Measurements from ENCODE around the gene TOMM5. TPM values are rescaled to one million over a fixed set of nuclear protein-coding genes. Genes with fewer than 3 reads are reported as not detected.

Gene TOMM5
- total RNA-seq, 1 donor from 2014 or later: 77.8 TPM

GRCh38 chr9:37611961-37612360 lies 19.6 kb upstream of the TOMM5 start:
- Mint-ChIP-seq H3K36me3 (ENCODE audit: low read depth) (no peaks in the 10 kb centered on the region), H3K27me3 (peaks cover 6% of the 10 kb centered on the region), H3K4me1 (no peaks in the 10 kb centered on the region), H3K4me3 (no peak overlapping the region), H3K27ac (no peak overlapping the region), H3K9me3 (no peaks in the 10 kb centered on the region)
- ChIA-PET CTCF (no interaction called here), POLR2A (no interaction called here)
- intact Hi-C loops (cut with micrococcal nuclease): no loop called here
- ATAC-seq (ENCODE audit: low read depth) (no peak), DNase-seq (no peak)
- no peak for TF ChIP-seq CTCF (IDR thresholded peaks at IDR 0.05)

DNA sequence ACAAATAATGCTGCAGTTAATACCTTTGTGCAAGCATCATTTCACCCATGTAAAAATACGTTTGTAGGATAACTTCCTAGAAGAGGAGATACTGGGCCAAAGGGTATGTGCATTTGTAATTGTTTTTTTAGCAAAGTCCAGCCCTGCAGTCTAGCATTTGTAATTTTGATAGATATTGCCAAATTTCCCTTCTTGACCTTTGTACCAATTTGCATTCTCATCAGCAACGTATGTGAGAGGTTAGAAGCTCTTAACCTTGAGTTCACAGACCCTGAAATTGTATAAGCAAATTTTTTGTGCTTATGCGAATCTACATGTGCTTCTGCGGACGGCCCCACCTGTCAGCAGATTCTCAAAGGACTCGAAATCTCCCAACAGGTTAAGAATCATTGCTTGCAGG lies 18.6 kb upstream of the TOMM5 start:
- intact Hi-C loops (cut with micrococcal nuclease): no loop called here
- CTCF ChIA-PET: no interaction called here
- POLR2A ChIA-PET: no interaction called here
- H3K9me3 Mint-ChIP-seq: no peaks in the 10 kb centered on the region
- H3K36me3 Mint-ChIP-seq (ENCODE audit: low read depth): no peaks in the 10 kb centered on the region
- H3K27me3 Mint-ChIP-seq: peaks cover 11% of the 10 kb centered on the region
- DNase-seq: no peak
- H3K4me1 Mint-ChIP-seq: no peaks in the 10 kb centered on the region
- TF ChIP-seq CTCF (IDR thresholded peaks at IDR 0.05): no peak
- no peak overlapping the region for H3K4me3 Mint-ChIP-seq
- no peak overlapping the region for H3K27ac Mint-ChIP-seq
- no peak for ATAC-seq (ENCODE audit: low read depth)

GRCh38 chr9:37609735-37610397 lies 17.5 kb upstream of the TOMM5 start:
- H3K27ac Mint-ChIP-seq: no peak overlapping the region
- no peaks in the 10 kb centered on the region for H3K9me3 Mint-ChIP-seq
- no peak for TF ChIP-seq CTCF (IDR thresholded peaks at IDR 0.05)
- ATAC-seq (ENCODE audit: low read depth) (no peak), DNase-seq (no peak)
- H3K36me3 Mint-ChIP-seq (ENCODE audit: low read depth): no peaks in the 10 kb centered on the region
- CTCF ChIA-PET: no interaction called here
- H3K4me3 Mint-ChIP-seq: no peak overlapping the region
- H3K27me3 Mint-ChIP-seq: peaks cover 13% of the 10 kb centered on the region
- intact Hi-C loops (cut with micrococcal nuclease): no loop called here
- POLR2A ChIA-PET: interaction anchor here (0.6 kb wide), 1 partner anchor 17 kb away, joined by 7 read pairs; no protein-coding TSS in a partner anchor
- no peaks in the 10 kb centered on the region for H3K4me1 Mint-ChIP-seq

DNA sequence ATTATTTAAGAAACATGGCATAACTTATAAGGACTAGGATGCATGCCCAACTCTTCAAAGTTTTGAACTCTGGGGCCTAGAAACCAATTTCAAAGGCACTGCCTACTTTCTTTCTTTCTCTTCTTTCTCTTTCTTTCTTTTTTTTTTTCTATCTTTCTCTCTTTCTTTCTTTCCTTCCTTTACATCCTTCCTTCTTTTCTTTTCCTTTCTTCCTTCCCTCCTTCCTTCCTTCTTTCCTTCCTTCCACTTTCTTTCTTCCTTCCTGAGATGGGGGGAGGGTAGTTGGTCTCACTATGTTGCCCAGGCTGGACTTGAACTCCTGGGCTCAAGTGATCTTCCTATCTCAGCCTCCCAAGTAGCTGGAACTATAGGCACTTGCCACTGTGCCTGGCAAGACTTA lies 15.9 kb upstream of the TOMM5 start:
- no peak overlapping the region for H3K4me3 Mint-ChIP-seq
- no peak overlapping the region for H3K27ac Mint-ChIP-seq
- intact Hi-C loops (cut with micrococcal nuclease): no loop called here
- no peak for ATAC-seq (ENCODE audit: low read depth)
- DNase-seq: no peak
- no peak for TF ChIP-seq CTCF (IDR thresholded peaks at IDR 0.05)
- peaks cover 20% of the 10 kb centered on the region for H3K27me3 Mint-ChIP-seq
- ChIA-PET POLR2A (no interaction called here), CTCF (no interaction called here)
- H3K36me3 Mint-ChIP-seq (ENCODE audit: low read depth): no peaks in the 10 kb centered on the region
- no peaks in the 10 kb centered on the region for H3K4me1 Mint-ChIP-seq
- H3K9me3 Mint-ChIP-seq: no peaks in the 10 kb centered on the region

DNA sequence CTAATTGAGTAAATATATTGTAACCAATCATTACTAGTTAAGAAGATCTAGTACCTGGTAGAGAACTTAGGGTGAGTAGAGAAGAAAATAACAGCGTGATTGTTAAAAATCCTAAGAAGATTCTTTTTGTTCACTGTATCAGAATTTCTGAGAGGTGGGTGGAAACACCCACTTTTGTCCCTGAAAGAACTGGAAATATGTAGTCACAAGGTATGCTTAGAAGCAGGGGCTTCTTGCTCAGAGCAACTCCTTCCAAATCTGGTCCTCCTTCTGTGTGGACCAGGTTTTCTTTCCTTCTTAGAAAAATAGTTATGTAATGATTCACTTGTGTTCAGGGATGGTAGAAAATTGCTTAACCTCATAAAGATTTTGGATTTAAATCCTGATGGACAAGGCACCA lies 11.9 kb upstream of the TOMM5 start:
- Mint-ChIP-seq H3K27ac (no peak overlapping the region), H3K27me3 (peaks cover 29% of the 10 kb centered on the region), H3K4me1 (no peaks in the 10 kb centered on the region), H3K4me3 (no peak overlapping the region), H3K36me3 (ENCODE audit: low read depth) (no peaks in the 10 kb centered on the region), H3K9me3 (no peaks in the 10 kb centered on the region)
- no peak for TF ChIP-seq CTCF (IDR thresholded peaks at IDR 0.05)
- ATAC-seq (ENCODE audit: low read depth): no peak
- CTCF ChIA-PET: no interaction called here
- DNase-seq: no peak
- POLR2A ChIA-PET: no interaction called here
- intact Hi-C loops (cut with micrococcal nuclease): no loop called here
